Measurements from ENCODE around the gene KDM4B. TPM values are rescaled to one million over a fixed set of nuclear protein-coding genes. Genes with fewer than 3 reads are reported as not detected.

KDM4B gene
- total RNA-seq, 4 donors from 2014 or later, result 16.3 to 38.3 (median 22.4) TPM

GRCh38 chr19:5057860-5058259 lies 88.9 kb downstream of the KDM4B start:
- TF ChIP-seq, protein P1, sequence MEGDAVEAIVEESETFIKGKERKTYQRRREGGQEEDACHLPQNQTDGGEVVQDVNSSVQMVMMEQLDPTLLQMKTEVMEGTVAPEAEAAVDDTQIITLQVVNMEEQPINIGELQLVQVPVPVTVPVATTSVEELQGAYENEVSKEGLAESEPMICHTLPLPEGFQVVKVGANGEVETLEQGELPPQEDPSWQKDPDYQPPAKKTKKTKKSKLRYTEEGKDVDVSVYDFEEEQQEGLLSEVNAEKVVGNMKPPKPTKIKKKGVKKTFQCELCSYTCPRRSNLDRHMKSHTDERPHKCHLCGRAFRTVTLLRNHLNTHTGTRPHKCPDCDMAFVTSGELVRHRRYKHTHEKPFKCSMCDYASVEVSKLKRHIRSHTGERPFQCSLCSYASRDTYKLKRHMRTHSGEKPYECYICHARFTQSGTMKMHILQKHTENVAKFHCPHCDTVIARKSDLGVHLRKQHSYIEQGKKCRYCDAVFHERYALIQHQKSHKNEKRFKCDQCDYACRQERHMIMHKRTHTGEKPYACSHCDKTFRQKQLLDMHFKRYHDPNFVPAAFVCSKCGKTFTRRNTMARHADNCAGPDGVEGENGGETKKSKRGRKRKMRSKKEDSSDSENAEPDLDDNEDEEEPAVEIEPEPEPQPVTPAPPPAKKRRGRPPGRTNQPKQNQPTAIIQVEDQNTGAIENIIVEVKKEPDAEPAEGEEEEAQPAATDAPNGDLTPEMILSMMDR (IDR thresholded peaks at IDR 0.05), result no peak
- DNase-seq (ENCODE audit: low spot score) (no peak), ATAC-seq (ENCODE audit: low FRiP score) (no peak)

DNA sequence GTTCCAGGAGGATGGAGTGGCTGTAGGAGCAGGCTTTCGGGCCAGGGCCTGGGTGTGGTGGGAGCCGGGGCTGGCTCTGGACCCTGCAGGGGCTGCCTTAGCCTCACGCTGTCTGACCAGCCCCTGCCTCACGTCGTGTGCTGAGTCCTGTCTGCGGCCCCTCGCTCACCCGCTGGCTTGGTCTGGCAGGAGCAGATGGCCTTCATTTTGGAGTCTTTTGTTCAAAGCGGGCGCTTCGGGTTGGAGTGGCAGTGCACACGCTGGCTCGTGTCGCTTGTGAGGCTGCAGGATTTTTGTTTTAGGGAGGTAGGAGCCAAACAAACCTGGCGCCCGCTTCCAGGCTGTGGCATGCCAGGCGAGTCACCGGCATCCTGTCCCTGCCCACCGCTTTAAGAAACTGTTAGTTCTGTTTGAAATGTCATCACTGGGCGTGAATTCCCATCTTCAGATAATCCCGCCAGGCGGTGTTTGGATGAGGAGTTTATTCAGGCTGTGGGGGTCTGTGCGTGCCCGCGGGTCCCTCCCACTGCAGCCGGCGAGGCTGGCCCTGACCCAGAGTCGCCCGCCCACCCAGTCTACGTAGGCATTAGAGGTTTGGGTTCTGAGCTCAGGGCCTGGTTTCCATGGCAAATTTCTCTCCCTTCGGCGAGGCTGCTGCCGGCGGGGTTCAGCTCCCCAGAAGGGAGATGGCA lies 89.8 kb downstream of the KDM4B start:
- DNase-seq (ENCODE audit: low spot score) (no peak), ATAC-seq (ENCODE audit: low FRiP score) (peak; percentile 49)
- TF ChIP-seq, protein P1 (IDR thresholded peaks at IDR 0.05), result no peak

DNA sequence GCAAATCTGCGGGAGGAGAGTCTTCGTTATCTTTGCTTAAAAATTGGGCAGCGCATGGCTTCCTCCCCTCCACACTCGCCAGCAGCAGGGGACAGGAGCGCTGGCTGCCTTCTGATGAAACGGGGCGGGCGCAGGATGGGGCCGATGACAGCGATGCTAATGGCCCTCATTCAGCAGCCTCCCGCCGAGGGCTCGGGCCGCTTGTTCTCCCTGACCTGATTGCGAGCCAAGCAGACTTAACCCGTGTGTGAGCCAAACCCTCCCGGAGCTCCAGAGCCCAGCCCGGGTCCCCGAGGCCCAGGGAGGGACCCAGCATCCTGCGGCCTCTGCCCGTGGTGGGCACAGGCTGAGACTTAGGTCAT lies 90.3 kb downstream of the KDM4B start:
- ATAC-seq (ENCODE audit: low FRiP score) (no peak), DNase-seq (ENCODE audit: low spot score) (no peak)
- TF ChIP-seq, protein P1 (IDR thresholded peaks at IDR 0.05), result no peak

GRCh38 chr19:5059793-5060192 lies 90.9 kb downstream of the KDM4B start:
- no peak for ATAC-seq (ENCODE audit: low FRiP score)
- DNase-seq (ENCODE audit: low spot score), result no peak
- TF ChIP-seq, protein P1 (IDR thresholded peaks at IDR 0.05), result no peak

- DNase-seq (ENCODE audit: low spot score) (no peak), ATAC-seq (ENCODE audit: low FRiP score) (no peak)
- TF ChIP-seq, protein P1 (IDR thresholded peaks at IDR 0.05), result no peak
Observed at GRCh38 chr19:5062195-5062594, 93.3 kb downstream of the KDM4B start.

DNA sequence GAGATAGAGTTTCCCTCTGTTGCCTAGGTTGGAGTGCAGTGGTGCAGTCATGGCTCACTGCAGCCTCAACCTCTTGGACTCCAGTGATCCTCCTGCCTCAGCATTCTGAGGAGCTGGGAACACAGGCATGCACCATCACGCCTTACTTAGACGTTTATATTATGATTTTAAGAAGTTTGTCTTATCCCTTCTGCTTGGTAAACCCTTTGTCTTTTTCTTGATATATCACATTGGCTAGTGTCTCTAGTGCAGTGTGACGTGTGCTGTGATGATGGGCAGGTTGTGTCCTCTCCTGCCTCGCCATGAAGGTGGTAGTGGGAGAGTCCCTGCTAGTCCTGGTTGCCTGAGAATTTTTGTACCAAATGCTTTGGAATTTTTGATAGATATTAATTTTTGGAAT lies 93.9 kb downstream of the KDM4B start:
- TF ChIP-seq, protein P1 (IDR thresholded peaks at IDR 0.05), result no peak
- ATAC-seq (ENCODE audit: low FRiP score), result no peak
- DNase-seq (ENCODE audit: low spot score), result no peak

DNA sequence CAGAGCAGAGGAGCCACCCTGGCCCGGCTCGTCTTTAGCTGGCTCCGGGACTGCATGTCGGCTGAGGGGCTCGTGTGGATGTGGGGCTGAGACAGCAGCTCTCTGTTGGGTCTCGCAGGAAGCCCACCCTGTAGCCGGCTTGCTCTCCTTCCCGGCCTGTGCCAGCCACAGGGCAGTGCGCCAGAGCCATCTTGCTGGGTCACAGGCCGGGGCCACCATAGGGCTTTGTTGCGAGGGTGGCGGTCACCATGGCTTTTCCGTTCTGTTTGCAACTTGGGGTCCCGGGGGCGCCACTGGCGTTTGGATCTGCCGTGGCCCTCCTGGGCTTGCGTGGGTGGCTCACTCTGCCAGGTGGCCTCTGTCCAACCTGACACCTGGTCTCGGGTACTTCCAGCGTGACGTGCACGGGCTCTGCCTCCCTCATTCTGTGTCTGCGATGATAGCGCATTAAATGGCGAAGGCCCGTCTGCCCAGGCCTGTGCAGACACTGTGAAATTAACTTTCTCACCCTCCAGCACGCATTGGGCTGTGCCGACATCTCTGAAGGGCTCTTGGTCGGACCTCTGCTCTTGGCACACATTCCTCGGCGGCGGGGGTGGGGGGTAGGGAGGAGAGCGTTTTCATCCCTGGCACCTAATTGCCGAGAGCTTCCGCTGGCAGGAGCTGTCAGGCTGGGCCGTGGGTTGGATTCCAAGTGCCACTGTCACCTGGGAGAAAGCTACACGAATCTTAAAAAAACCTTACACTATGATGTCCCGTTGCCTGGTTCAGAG lies 95.1 kb downstream of the KDM4B start:
- TF ChIP-seq, protein P1 (IDR thresholded peaks at IDR 0.05), result no peak

More for the DNA sequence above, 95.1 kb downstream of the KDM4B start:
- no peak for ATAC-seq (ENCODE audit: low FRiP score)
- DNase-seq (ENCODE audit: low spot score), result no peak

Data from omental fat pad (tissue), 4 donors.